Astrocyte of the spinal cord (primary cell): ENCODE results near the gene PLXNA2.

Experiments used
- DNase-seq: peaks from one replicate; pipeline ENCODE4 v3.0.0; 2011; ENCODE audit warnings: low read depth, low spot score
- H3K4me3 ChIP-seq: 2 replicates; pipeline ENCODE4 v1.5.1; 2011; ENCODE audit warnings: low read depth, mild to moderate bottlenecking, low read length, moderate library complexity
- CTCF ChIP-seq: IDR thresholded peaks from 2 replicates; pipeline ENCODE4 v1.5.1; 2012; ENCODE audit warnings: low read depth, mild to moderate bottlenecking, low read length, inconsistent platforms
- in situ Hi-C: cut with HindIII; loops from 2 replicates; pipeline ENCODE4 v1.10.0; 2017; ENCODE audit warnings: low sequenced_read_pairs

The PLXNA2 gene

GRCh38 chr1:208136459-208137182 lies 107.6 kb downstream of the PLXNA2 start:
- TF ChIP-seq CTCF, result no peak
- no peak overlapping the region for H3K4me3 ChIP-seq
- in situ Hi-C loops, result no loop called here
- DNase-seq, result no peak

GRCh38 chr1:208135354-208135753 lies 108.8 kb downstream of the PLXNA2 start:
- in situ Hi-C loops, result no loop called here
- no peak overlapping the region for H3K4me3 ChIP-seq
- DNase-seq, result peak; percentile 38
- no peak for TF ChIP-seq CTCF

- TF ChIP-seq CTCF, result no peak
- in situ Hi-C loops, result no loop called here
- H3K4me3 ChIP-seq, result no peak overlapping the region
- no peak for DNase-seq
Measured at GRCh38 chr1:208134491-208134890, 109.7 kb downstream of the PLXNA2 start.

- no peak overlapping the region for H3K4me3 ChIP-seq
- in situ Hi-C loops, result no loop called here
Measured at GRCh38 chr1:208133355-208133754, 110.8 kb downstream of the PLXNA2 start.

GRCh38 chr1:208132287-208132882 lies 111.8 kb downstream of the PLXNA2 start:
- in situ Hi-C loops, result no loop called here
- H3K4me3 ChIP-seq, result no peak overlapping the region
- peak; percentile 59 for DNase-seq
- peak; percentile 93 for TF ChIP-seq CTCF

More at GRCh38 chr1:208133355-208133754, 110.8 kb downstream of the PLXNA2 start:
- no peak for TF ChIP-seq CTCF
- no peak for DNase-seq

GRCh38 chr1:208131621-208132286 lies 112.4 kb downstream of the PLXNA2 start:
- no peak for TF ChIP-seq CTCF
- H3K4me3 ChIP-seq, result no peak overlapping the region
- peak; percentile 52 for DNase-seq
- in situ Hi-C loops, result no loop called here
